H1 (cell line): ENCODE results near the gene ATF7. TPM values are rescaled to one million over a fixed set of nuclear protein-coding genes. Genes with fewer than 3 reads are reported as not detected.

Experiments used
- CTCF ChIA-PET: fragments of 300-600 bp; sonication (Branson Sonifier 250); formaldehyde crosslinking; loops from one replicate; lab custom pipeline; 2021; ENCODE audit not compliant: partially characterized antibody; lab: Charles Lee
- POLR2A ChIA-PET: fragments of 300-600 bp; sonication (Branson Sonifier 250); formaldehyde crosslinking; loops from one replicate; lab custom pipeline; 2021; ENCODE audit warnings: inconsistent platforms; ENCODE audit not compliant: partially characterized antibody; lab: Charles Lee
- DNase-seq, 2 experiments: peaks; one replicate each; pipeline versions ENCODE4 v3.0.0 to v3.0.0-alpha.2; 2010 to 2022; ENCODE audit warnings: low spot score in 2 of 2, low read depth in 1 of 2, mixed read lengths in 1 of 2
- FAIRE-seq: peaks from 2 replicates; lab custom pipeline; 2011; peaks lifted over from hg19 to GRCh38; lab: Jason Lieb, UNC
- H2AFZ ChIP-seq: 2 replicates; pipeline ENCODE4 v1.8.1; 2012; ENCODE audit warnings: low read length, inconsistent platforms
- H2AK5ac ChIP-seq: 2 replicates; pipeline ENCODE4 v1.6.1; 2013; ENCODE audit warnings: low read depth, low read length
- H2BK120ac ChIP-seq: replicated peaks from 2 replicates; pipeline ENCODE3; 2013; ENCODE audit warnings: low read depth, low read length, inconsistent platforms
- H2BK12ac ChIP-seq: 2 replicates; pipeline ENCODE4 v1.6.1; 2013; ENCODE audit warnings: low read depth, low read length
- H2BK15ac ChIP-seq: 2 replicates; pipeline ENCODE4 v1.6.1; 2013; ENCODE audit warnings: low read length
- H2BK20ac ChIP-seq: 2 replicates; pipeline ENCODE4 v1.6.1; 2013; ENCODE audit warnings: low read length
- H2BK5ac ChIP-seq: 2 replicates; pipeline ENCODE4 v1.6.1; 2013; ENCODE audit warnings: low read depth, low read length
- H3K14ac ChIP-seq: 2 replicates; pipeline ENCODE4 v1.6.1; 2013; ENCODE audit warnings: inconsistent platforms; ENCODE audit not compliant: insufficient read length
- H3K18ac ChIP-seq: 2 replicates; pipeline ENCODE4 v1.6.1; 2013; ENCODE audit warnings: low read length; ENCODE audit errors: extremely low read depth
- H3K23ac ChIP-seq: 2 replicates; pipeline ENCODE4 v1.6.1; 2013; ENCODE audit warnings: inconsistent platforms; ENCODE audit not compliant: insufficient read length
- H3K23me2 ChIP-seq: 2 replicates; pipeline ENCODE4 v1.6.1; 2013; ENCODE audit warnings: low read depth, low read length
- H3K27ac ChIP-seq: 2 replicates; pipeline ENCODE4 v1.6.1; 2011; ENCODE audit warnings: low read depth, low read length, inconsistent platforms
- H3K27me3 ChIP-seq, 4 experiments: replicated peaks in 1 of 4; 1 replicate in 1 of 4; 2 replicates in 3 of 4; pipeline versions ENCODE4 v1.6.1 to v1.8.1; 2011 to 2013; ENCODE audit warnings: low read length in 3 of 4, mild to moderate bottlenecking in 3 of 4, inconsistent platforms in 2 of 4, mixed read lengths in 2 of 4, moderate library complexity in 1 of 4; ENCODE audit not compliant: control insufficient read depth in 3 of 4, insufficient read depth in 3 of 4; ENCODE audit errors: extremely low read depth in 1 of 4
- H3K36me3 ChIP-seq, 4 experiments: 2 replicates each; pipeline versions ENCODE4 v1.6.1 to v1.8.1; 2011 to 2013; ENCODE audit warnings: mild to moderate bottlenecking in 4 of 4, low read length in 3 of 4, moderate library complexity in 2 of 4, control low read depth in 1 of 4, inconsistent platforms in 1 of 4; ENCODE audit not compliant: insufficient read depth in 4 of 4, control insufficient read depth in 2 of 4
- H3K4ac ChIP-seq: replicated peaks from 2 replicates; pipeline ENCODE3; 2013; ENCODE audit warnings: low read length, low read depth, mixed read lengths, inconsistent platforms; ENCODE audit not compliant: insufficient read length
- H3K4me1 ChIP-seq, 4 experiments: replicated peaks in 1 of 4; 1 replicate in 1 of 4; 2 replicates in 3 of 4; pipeline versions ENCODE4 v1.6.1 to v1.8.1; 2011 to 2013; ENCODE audit warnings: low read length in 3 of 4, inconsistent platforms in 2 of 4, mixed read lengths in 1 of 4; ENCODE audit not compliant: insufficient read depth in 4 of 4, control insufficient read depth in 3 of 4
- H3K4me2 ChIP-seq, 2 experiments: 2 replicates each; pipeline versions ENCODE4 v1.6.1 to v1.8.1; 2011 to 2013; ENCODE audit warnings: low read depth in 2 of 2, low read length in 2 of 2, control low read depth in 1 of 2, inconsistent platforms in 1 of 2, mild to moderate bottlenecking in 1 of 2; ENCODE audit not compliant: insufficient read depth in 1 of 2
- H3K4me3 ChIP-seq, 4 experiments: fragments of 200-600, 300-600 bp in 1 of 4; sonication (generic), shearing (Covaris generic), sonication (Bioruptor Twin) in 1 of 4; 2 replicates each; pipeline versions ENCODE4 v1.5.1 to v1.8.1; 2011 to 2016; ENCODE audit warnings: low read length in 4 of 4, low read depth in 3 of 4, control low read depth in 2 of 4, inconsistent platforms in 2 of 4, mild to moderate bottlenecking in 2 of 4, mixed read lengths in 1 of 4, moderate library complexity in 1 of 4; ENCODE audit not compliant: insufficient read depth in 2 of 4; ENCODE audit errors: extremely low read depth in 1 of 4
- H3K56ac ChIP-seq: replicated peaks from 2 replicates; pipeline ENCODE3; 2013; ENCODE audit warnings: low read depth, mild to moderate bottlenecking, mixed read lengths, low read length, inconsistent platforms; ENCODE audit not compliant: insufficient read length
- H3K79me1 ChIP-seq: 2 replicates; pipeline ENCODE4 v1.6.1; 2013; ENCODE audit warnings: low read depth, low read length, control low read depth
- H3K79me2 ChIP-seq, 2 experiments: 2 replicates each; pipeline versions ENCODE4 v1.6.1 to v1.8.1; 2012 to 2013; ENCODE audit warnings: low read length in 2 of 2, mild to moderate bottlenecking in 2 of 2, inconsistent platforms in 1 of 2; ENCODE audit not compliant: insufficient read depth in 2 of 2, control insufficient read depth in 1 of 2
- H3K9ac ChIP-seq, 4 experiments: replicated peaks in 1 of 4; 1 replicate in 1 of 4; 2 replicates in 3 of 4; pipeline versions ENCODE4 v1.6.1 to v1.8.1; 2011 to 2013; ENCODE audit warnings: low read depth in 3 of 4, low read length in 3 of 4, control low read depth in 2 of 4, mild to moderate bottlenecking in 2 of 4, moderate library complexity in 2 of 4, inconsistent platforms in 1 of 4; ENCODE audit errors: extremely low read depth in 1 of 4
- H3K9me3 ChIP-seq, 2 experiments: 2 replicates each; pipeline versions ENCODE4 v1.6.1 to v1.8.1; 2012 to 2013; ENCODE audit warnings: mild to moderate bottlenecking in 2 of 2, moderate library complexity in 2 of 2, control low read depth in 1 of 2, inconsistent platforms in 1 of 2, low read depth in 1 of 2, low read length in 1 of 2, mixed read lengths in 1 of 2; ENCODE audit not compliant: insufficient read depth in 2 of 2
- H4K20me1 ChIP-seq, 2 experiments: replicated peaks in 1 of 2; 2 replicates each; pipeline versions ENCODE3 to v1.8.1; 2011 to 2013; ENCODE audit warnings: inconsistent platforms in 2 of 2, low read length in 2 of 2, mild to moderate bottlenecking in 1 of 2; ENCODE audit not compliant: insufficient read depth in 2 of 2, control insufficient read depth in 1 of 2
- H4K5ac ChIP-seq: 2 replicates; pipeline ENCODE4 v1.6.1; 2013; ENCODE audit warnings: low read length, low read depth, mixed read lengths, inconsistent platforms; ENCODE audit not compliant: insufficient read length
- H4K8ac ChIP-seq: 2 replicates; pipeline ENCODE4 v1.8.0; 2013; ENCODE audit warnings: mild to moderate bottlenecking, moderate library complexity, low read length, inconsistent platforms; ENCODE audit not compliant: insufficient read depth; ENCODE audit errors: extremely low read depth
- H4K91ac ChIP-seq: replicated peaks from 2 replicates; pipeline ENCODE3; 2013; ENCODE audit warnings: low read length, mixed read lengths, inconsistent platforms; ENCODE audit not compliant: insufficient read length
- ATF2 ChIP-seq: IDR thresholded peaks from 2 replicates; pipeline ENCODE4 v1.6.1; 2012; ENCODE audit warnings: low read length, inconsistent platforms
- GABPA ChIP-seq: IDR thresholded peaks from 2 replicates; pipeline ENCODE4 v1.6.1; 2011; ENCODE audit warnings: mild to moderate bottlenecking, low read length, moderate library complexity, borderline replicate concordance; ENCODE audit not compliant: insufficient read depth
- KDM5A ChIP-seq: fragments of 200-600 bp; IDR thresholded peaks from 2 replicates; pipeline ENCODE4 v1.7.1; 2012; ENCODE audit warnings: mild to moderate bottlenecking, low read length, inconsistent platforms, mixed read lengths
- NANOG ChIP-seq: IDR thresholded peaks from 2 replicates; pipeline ENCODE4 v1.6.1; 2011; ENCODE audit warnings: low read length, low read depth, mild to moderate bottlenecking, inconsistent platforms; ENCODE audit not compliant: insufficient read depth, poor library complexity, severe bottlenecking
- POLR2A ChIP-seq, 2 experiments: IDR thresholded peaks; 1 replicate in 1 of 2; 2 replicates in 1 of 2; pipeline ENCODE4 v1.6.1; 2011; ENCODE audit warnings: low read depth in 2 of 2, low read length in 2 of 2, mild to moderate bottlenecking in 2 of 2; ENCODE audit errors: control extremely low read depth in 1 of 2
- RBBP5 ChIP-seq: IDR thresholded peaks from 2 replicates; pipeline ENCODE4 v1.7.1; 2012; ENCODE audit warnings: low read depth, mild to moderate bottlenecking, inconsistent platforms, low read length, moderate library complexity, borderline replicate concordance
- RXRA ChIP-seq: IDR thresholded peaks from 2 replicates; pipeline ENCODE4 v1.6.1; 2011; ENCODE audit warnings: low read depth, mild to moderate bottlenecking, low read length, moderate library complexity; ENCODE audit not compliant: insufficient read depth
- WGBS, 2 experiments: shearing (Covaris generic) in 1 of 2; methylation state at CpG; one replicate each; pipeline versions ENCODE4 v1.1.6 to v1.1.7; 2013 to 2015; ENCODE audit warnings: low lambda C conversion rate in 2 of 2, mixed read lengths in 2 of 2, inconsistent platforms in 1 of 2, low coverage in 1 of 2, missing lambda C conversion rate in 1 of 2; ENCODE audit not compliant: insufficient replicate concordance in 2 of 2, insufficient coverage in 1 of 2, insufficient read length in 1 of 2; ENCODE audit errors: extremely low coverage in 1 of 2, missing lambda C conversion rate in 1 of 2; 5-methylcytosine and 5-hydroxymethylcytosine counted together
- polyA plus RNA-seq, 7 experiments: library from polyadenylated mRNA; depleted of rRNA in 3 of 7; stranded (reverse) in 5 of 7; unstranded in 2 of 7; fragments of >200 nt in 5 of 7; fragments of 200-250 nt in 2 of 7; gene quantifications; 1 replicate in 5 of 7; 2 replicates in 1 of 7; 4 replicates in 1 of 7; pipeline versions ENCODE4 v1.2.1 to v1.2.3, GENCODE V29; 2011 to 2013; ENCODE audit warnings: missing spikeins in 2 of 7, mixed read lengths in 2 of 7
- total RNA-seq: library from RNA; stranded (reverse); fragmentation: NEBNext Ultra II Directional; extraction: Animal tissue kit (Norgen Biotek cat#: 25700); gene quantifications from 2 replicates; pipeline ENCODE4 v1.2.1, GENCODE V29; 2021

Gene ATF7
- total and polyA plus RNA-seq, 2 of the 8 experiments (the other 6 are each of a cell fraction or from before 2014, with no cell fraction given): 10.1 to 16.6 TPM

- H3K27me3 ChIP-seq: no peaks in the 10 kb centered on the region
- H4K8ac ChIP-seq: no peak overlapping the region
- CTCF ChIA-PET: interaction anchor here (0.6 to 2.0 kb wide), 5 partner anchors 8 to 15 kb away, joined by 3 to 6 read pairs (median 3); no protein-coding TSS in a partner anchor
- H3K14ac ChIP-seq: no peak overlapping the region
- H2AFZ ChIP-seq: no peak overlapping the region
- DNase-seq: no peak
- no peak overlapping the region for H2AK5ac ChIP-seq
- 100% methylated on average over 2 of the region's 2 CpGs; no CpG with 5 or more reads in 1 of the 2 experiments for WGBS, 2 experiments
- no peak overlapping the region for H2BK5ac ChIP-seq
- peaks cover 7% of the 10 kb centered on the region for H3K79me1 ChIP-seq
- peaks cover 84 to 100% (median 93%) of the 10 kb centered on the region in 4 experiments for H3K36me3 ChIP-seq
- H4K5ac ChIP-seq: no peak overlapping the region
- peaks cover 0 to 63% of the 10 kb centered on the region in 2 experiments; a peak in 2 of 4 replicates for H3K79me2 ChIP-seq
- no peaks in the 10 kb centered on the region; the same call in 1 of the 2 replicates for H3K23me2 ChIP-seq
- H2BK15ac ChIP-seq: no peak overlapping the region
- H2BK12ac ChIP-seq: no peak overlapping the region
- H2BK20ac ChIP-seq: no peak overlapping the region
- no peak overlapping the region for H3K56ac ChIP-seq
- H3K9me3 ChIP-seq: no peaks in the 10 kb centered on the region
- no peak overlapping the region for H3K18ac ChIP-seq
- no peak overlapping the region for H3K23ac ChIP-seq
- H3K4me3 ChIP-seq: no peak overlapping the region
- no peak overlapping the region for H2BK120ac ChIP-seq
- no peak overlapping the region for H4K91ac ChIP-seq
- H3K9ac ChIP-seq: no peak overlapping the region
- peaks cover 0 to 3% (median 0%) of the 10 kb centered on the region in 4 experiments; a peak in 2 of 7 replicates for H3K4me1 ChIP-seq
- no peak overlapping the region for H3K4me2 ChIP-seq
- POLR2A ChIA-PET: interaction anchor here (0.6 to 67.0 kb wide), 7 partner anchors 0 to 259 kb away, joined by 3 to 3397 read pairs (median 4); partner anchors contain the start of genes MAP3K12, NPFF, PCBP2 and PRR13
- TF ChIP-seq KDM5A (no peak), RBBP5 (no peak), POLR2A (IDR thresholded peaks at IDR 0.05; ENCODE audit: control extremely low read depth in 1 of 2, low read depth in 2 of 2, low read length in 2 of 2) (peak in 1 of 2 experiments; percentile 57; a peak in 1 of 3 replicates), ATF2 (no peak), RXRA (no peak), GABPA (no peak), NANOG (no peak)
- no peak overlapping the region for H3K4ac ChIP-seq
- peaks cover 36 to 40% of the 10 kb centered on the region in 2 experiments for H4K20me1 ChIP-seq
- no peak overlapping the region for H3K27ac ChIP-seq
- no peak for FAIRE-seq
Measured at GRCh38 chr12:53467880-53468279, 158.3 kb downstream of the ATF7 start.
